SU-DHL-6 (cell line): Measurements from ENCODE around the gene NPC1.

Experiments used
- EZH2phosphoT487 ChIP-seq: fragments of 200-600 bp; sonication (generic), shearing (Covaris generic); conservative IDR thresholded peaks from 2 replicates; pipeline ENCODE4 v1.6.1; 2018; ENCODE audit warnings: mild to moderate bottlenecking, antibody characterized with exemption, low read length, moderate library complexity, mixed read lengths
- TF ChIP-seq, protein P1 (sequence below): fragments of 200-600 bp; sonication (generic); IDR thresholded peaks from one replicate; pipeline ENCODE4 v1.5.1; 2017; ENCODE audit warnings: antibody characterized with exemption, mild to moderate bottlenecking, low read length, moderate library complexity; ENCODE audit not compliant: insufficient read depth, poor library complexity, severe bottlenecking

DNA sequence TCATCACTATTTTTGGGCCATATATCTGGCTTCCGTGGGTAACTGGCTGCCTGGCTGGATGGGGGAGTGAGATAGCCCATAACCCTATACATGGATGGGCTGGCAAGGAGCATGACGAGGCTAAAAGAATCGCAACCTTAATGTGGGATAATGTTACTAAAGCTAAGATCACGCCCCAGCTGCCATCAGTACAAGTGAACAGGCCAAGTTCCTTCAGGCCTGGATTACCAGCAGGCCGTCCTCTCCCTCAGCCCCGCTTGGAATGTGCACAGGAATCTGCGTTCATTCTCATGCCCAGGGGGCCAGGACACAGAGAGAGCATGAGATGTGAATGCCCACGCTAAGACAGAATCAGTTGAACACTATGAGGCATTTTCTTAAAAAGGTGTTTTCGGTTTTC lies 48.3 kb downstream of the NPC1 start:
- TF ChIP-seq, protein P1, sequence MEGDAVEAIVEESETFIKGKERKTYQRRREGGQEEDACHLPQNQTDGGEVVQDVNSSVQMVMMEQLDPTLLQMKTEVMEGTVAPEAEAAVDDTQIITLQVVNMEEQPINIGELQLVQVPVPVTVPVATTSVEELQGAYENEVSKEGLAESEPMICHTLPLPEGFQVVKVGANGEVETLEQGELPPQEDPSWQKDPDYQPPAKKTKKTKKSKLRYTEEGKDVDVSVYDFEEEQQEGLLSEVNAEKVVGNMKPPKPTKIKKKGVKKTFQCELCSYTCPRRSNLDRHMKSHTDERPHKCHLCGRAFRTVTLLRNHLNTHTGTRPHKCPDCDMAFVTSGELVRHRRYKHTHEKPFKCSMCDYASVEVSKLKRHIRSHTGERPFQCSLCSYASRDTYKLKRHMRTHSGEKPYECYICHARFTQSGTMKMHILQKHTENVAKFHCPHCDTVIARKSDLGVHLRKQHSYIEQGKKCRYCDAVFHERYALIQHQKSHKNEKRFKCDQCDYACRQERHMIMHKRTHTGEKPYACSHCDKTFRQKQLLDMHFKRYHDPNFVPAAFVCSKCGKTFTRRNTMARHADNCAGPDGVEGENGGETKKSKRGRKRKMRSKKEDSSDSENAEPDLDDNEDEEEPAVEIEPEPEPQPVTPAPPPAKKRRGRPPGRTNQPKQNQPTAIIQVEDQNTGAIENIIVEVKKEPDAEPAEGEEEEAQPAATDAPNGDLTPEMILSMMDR, result no peak
- no peak for TF ChIP-seq EZH2phosphoT487
